ENCODE measurements around the gene CARM1.
"Not testable (repeated sequence)": the region's sequence is repeated elsewhere in the genome, so short reads cannot be mapped to it uniquely, and the experiment has no call there.

The CARM1 gene

DNA sequence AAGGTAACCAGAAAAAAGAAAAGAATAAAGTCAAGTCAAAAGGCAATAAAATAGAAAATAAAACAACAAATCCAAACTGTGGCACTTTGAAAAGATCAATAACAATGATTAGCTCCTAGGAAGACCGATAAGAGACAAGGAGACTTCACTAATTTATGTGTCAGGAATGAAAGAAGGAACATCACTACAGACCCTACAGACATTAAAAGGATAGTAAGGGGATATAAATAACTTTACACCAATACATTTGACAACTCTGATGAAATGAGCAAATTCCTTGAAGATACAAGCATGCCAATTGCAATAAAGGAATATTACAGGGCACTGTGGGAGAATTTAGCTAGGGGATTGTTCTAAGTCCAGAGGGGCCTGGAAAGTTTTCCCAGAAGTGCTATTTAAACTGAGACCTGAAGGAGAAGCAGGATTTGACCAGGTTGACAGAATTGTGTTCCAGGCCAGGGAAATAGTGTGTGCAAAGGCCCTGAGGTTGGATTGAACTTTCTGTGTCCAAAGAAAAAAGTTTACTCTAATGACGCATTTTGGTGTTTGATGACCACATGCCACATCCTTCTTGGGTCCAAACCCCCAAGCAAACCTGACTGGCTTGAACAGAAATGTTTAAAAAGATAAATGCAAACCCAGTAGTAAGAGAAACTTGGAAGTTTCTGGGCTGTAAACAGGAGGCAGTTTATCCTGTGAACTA, 24.7 kb upstream of the CARM1 start:
- no peak for DNase-seq (ENCODE audit: low read depth in 2 of 2)

DNA sequence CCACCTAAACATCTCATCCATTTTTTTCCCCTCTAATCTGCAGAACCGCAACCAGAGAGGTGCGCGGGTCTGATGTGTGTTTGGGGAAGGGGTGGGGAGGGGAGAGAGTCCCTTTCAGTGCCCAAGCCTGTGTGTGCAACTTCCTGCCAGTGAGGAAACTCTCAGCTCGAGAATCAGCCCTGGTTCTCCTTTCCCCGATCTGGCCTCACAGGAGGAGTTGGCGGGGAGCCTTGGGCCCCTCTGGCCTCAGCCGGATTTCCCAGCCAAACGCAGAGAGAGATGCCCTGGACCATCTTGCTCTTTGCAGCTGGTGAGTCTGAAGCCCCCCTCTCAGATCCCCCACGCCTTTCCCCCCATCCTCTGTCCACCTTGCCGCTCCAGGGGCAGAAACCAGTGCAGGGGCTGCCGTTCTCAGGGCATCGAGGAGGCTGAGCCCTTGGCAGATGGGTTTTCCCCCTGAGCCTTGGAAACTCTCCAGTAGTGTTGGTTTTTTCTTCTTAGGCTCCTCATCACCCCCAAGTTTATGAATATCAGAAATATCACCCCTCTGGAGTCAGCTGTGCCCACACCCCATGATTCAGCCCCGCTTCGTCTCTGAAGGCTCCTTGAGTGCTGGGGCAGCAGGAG, 23.0 kb upstream of the CARM1 start, which contains the start of gene C19orf38:
TSS of gene C19orf38 (plus strand) at position 186 of the 627 bp plus-strand sequence. CDS start at position 280, 94 bp downstream.
- no peak for DNase-seq (ENCODE audit: low read depth in 2 of 2)

DNA sequence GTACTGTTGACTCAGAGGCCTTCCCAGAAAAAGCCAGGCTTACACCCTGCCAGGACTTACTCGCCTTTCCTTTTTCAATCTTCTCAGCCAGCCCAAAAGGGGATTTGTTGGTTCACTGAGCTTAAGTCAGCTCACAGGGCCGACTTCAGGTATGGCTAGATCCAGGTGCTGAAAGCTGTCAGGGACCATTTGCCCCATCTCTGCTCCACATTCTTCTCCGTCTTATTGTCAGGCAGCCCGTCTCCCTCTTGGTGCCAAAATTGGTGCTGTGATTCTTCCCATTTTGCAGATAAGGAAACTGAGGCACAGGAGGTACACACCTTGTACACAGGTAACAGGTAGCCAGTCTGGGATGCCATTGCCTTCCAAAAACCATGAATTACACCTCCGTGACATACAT, 20.7 kb upstream of the CARM1 start:
- no peak for DNase-seq (ENCODE audit: low read depth in 2 of 2)

DNA sequence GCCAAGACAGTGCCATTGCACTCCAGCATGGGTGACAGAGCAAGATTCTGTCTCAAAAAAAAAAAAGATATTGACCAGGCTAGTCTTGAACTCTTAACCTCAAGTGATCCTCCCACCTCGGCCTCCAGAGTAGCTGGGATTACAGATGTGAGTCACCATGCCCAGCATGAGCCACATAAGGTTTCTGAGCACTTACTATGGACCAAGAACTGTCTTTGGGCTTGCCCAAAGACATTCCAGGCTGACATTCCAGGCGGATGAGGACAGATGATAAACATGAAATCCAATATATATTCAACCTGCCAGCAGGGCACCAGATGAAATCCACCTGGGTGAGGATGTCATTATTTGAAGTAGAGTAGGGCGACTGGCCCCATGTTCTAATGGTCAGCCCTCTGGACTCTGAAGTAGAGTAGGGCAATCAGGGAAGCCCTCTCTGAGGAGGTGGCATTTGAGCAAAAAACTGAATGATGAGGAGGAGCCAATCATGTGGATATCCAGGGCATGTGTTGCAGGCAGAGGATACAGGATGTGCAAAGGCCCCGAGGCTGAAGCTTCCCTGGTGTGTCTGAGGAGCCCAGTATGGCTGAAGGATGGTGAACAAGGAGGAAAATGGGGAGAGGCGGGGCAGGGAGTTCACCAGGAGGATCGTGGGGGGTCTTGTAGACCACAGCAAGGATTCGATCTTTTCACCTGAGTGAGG, 19.1 kb upstream of the CARM1 start:
- no peak for DNase-seq (ENCODE audit: low read depth in 2 of 2)

DNA sequence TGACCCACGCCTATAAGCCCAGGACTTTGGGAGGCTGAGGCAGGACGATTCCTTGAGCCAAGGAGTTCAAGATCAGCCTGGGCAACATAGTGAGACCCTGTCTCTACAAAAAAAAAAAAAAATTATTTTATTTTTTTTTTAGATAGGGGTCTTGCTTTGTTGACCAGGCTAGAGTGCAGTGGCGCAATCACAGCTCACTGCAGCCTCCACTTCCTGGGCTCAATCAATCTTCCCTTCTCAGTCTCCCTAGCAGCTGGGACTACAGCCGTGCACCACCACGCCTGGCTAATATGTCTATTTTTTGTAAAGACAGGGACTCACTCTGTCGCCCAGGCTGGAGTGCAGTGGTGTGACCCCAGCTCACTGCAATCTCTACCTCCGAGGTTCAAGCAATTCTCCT, 18.4 kb upstream of the CARM1 start:
- no peak for DNase-seq (ENCODE audit: low read depth in 2 of 2)

DNA sequence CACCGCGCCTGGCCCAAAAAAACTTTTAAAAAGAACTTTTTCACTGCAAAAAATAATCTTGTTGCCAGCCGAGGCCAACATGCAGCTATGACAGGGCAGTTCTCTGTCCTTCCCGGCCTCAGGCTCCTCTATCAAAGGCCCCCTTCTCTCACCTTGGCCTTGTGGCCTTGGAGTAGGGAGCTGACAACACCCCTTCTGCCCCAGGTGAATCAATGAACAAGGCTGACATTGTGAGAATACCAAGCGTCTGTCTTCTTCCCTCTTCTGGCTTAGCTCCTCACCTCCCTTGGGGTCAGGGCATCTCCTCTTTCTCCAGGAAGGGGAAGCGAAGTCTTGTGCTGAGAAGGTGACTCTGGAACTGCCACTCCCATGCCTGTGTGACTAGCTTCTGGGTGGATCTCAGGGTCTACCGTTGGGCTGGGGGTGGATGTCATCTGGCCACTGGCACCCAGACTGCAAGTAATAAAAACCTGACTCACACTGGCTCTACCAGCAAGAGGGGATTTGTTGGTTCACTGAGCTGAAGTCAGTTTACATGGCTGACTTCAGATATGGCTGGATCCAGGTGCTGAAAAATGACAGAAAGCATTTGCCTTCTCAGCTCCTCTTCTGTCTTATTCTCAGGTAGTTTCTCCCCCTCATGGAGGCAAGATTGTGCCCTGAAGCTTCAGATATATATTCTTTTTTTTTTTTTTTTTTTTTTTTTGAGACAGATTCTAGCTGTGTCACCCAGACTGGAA, 16.8 kb upstream of the CARM1 start:
- no peak for DNase-seq (ENCODE audit: low read depth in 2 of 2)

DNA sequence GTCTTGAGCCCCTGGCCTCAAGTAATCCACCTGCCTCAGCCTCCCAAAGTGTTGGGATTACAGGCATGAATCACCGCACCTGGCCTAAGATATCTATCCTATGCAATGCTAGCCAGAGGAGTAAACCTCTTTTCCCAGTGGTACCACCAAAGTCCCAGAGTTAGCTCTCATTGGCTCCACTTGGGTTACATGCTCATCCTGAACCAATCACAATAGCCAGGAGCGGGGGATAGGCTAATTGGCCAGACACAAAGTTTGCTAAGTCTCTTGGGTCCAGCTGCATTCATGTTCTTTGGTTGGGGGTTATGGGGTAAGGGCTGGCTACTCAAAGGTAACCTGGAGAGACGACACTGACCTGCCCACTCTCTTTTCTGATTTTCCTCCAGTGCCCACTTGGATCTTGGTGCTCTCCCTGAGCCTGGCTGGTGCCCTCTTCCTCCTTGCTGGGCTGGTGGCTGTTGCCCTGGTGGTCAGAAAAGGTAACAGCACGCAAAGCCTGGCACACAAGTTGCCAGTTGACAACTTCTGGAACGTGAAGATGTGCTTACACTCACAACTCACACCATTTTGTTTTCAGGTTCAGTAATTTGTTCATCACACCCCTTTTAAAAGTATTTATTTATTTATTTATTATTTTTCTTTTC, 15.4 kb upstream of the CARM1 start:
- DNase-seq (ENCODE audit: low read depth in 2 of 2): no peak

DNA sequence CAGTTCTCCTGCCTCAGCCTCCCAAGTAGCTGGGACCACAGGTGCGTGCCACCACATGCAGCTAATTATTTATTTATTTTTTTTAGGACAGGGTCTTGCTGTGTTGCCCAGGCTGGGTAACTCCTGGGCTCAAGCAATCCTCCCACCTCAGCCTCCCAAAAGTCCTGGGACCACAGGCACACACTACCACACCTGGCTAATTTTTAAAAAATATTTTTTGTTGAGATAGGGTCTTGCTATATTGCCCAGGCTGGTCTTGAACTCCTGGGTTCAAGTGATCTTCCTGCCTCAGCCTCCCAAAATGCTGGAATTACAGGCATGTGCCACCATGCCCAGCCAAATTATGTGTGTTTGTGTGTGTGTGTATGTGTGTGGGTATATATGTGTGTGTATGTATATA, 14.5 kb upstream of the CARM1 start:
- not testable (repeated sequence) for DNase-seq (ENCODE audit: low read depth in 2 of 2)

DNA sequence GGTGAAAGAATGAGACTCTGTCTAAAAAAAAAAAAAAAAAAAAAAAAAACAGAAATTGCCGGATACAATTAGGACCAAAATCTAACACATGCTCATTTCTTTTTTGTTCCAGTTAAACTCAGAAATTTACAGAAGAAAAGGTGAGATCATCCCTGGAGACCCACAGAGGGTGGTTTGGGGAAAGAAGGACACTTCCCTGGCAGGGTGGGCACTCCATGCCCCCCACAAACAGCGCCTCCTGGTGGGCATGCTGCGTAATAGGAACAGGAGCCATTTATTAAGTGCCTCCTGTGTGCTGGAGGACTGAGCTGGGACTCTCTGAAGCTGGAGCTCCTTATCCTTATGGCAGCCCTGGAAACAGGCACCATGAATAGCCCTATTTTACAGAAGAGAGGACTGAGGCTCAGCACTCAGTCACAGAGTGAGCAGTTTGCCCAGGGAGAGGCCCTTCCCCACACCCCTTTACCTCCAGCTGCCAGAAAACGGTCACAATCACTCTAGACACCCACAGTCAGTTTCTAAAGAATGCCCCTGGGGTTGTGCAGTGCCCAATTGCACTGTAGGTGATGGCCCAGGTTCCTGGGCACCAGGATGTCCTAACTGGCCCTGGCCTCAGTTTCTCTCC, 13.0 kb upstream of the CARM1 start:
- no peak for DNase-seq (ENCODE audit: low read depth in 2 of 2)

DNA sequence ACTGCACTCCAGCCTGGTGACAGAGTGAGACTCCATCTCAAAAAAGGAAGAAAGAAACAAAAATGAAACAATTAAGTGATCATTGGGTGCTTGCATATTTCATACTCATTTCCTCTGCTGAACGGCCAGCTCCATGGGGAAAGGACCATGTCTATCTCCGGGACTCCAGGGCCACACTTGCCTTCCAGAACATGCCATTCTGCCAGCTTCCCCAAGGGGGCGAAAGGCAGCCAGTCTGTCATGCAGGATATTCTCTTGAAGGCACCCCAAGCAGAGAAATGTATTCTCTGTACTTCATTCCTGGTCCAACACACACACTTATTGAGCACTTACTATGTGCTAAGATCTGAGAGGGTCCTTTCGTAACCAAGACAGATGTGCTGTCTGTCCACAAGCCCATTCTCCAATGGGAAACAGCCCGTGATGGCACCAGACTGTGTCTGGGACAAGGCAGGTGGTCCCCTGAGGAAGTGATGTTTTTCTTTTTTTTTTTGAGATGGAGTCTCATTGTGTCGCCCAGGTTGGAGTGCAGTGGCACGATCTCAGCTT, 10.2 kb upstream of the CARM1 start:
- no peak for DNase-seq (ENCODE audit: low read depth in 2 of 2)

DNA sequence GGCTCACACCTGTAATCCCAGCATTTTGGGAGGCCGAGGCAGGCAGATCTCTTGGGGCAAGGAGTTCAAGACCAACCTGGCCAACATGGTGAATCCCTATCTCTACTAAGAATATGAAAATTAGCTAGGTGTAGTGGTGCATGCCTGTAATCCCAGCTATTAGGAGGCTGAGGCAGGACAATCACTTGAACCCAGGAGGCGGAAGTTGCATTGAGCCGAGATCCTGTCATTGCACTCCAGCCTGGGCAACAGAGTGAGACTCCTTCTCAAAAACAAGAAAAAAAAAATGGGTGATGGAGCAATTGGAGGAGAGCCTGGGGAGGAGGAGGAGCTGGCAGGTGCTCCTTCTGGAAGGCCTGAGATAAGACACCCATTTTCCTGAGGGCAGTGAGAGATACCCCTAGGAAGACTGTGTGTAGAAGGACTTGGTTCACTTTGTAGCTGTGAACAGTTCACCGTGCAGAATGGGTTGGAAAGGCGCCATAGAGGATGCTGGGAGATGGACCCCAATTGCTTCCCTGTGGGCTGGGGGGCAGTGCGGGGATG, 8.7 kb upstream of the CARM1 start:
- DNase-seq (ENCODE audit: low read depth in 2 of 2): no peak

DNA sequence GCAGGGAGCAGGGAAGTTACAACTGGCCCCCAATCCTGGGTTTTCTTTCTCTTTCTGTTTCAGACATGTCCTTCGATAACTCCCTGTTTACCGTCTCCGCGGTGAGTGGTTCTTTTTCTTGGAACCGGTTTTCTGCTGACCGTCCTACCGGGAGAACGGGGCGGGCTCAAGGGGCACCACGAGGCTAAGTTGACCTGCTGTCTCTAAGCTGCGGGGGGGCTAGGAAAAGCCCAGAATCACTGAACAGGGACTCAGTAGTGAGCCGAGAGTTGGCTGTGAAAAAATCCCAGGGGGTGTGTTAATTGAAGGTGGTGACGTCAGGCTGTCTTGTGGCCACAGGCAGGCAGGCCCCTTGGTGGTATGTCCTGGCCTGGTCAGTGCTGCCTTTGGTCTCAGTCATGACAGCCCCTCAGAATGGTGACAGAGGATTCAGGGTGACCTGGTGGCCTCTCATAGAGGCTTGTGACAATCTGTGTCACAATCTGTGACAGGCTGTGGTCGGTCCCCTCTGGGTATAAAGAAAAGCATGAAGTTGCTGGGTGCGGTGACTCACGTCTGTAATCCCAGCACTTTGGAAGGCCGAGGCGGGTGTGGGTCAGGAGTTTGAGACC, 8.1 kb upstream of the CARM1 start:
- DNase-seq (ENCODE audit: low read depth in 2 of 2): no peak

DNA sequence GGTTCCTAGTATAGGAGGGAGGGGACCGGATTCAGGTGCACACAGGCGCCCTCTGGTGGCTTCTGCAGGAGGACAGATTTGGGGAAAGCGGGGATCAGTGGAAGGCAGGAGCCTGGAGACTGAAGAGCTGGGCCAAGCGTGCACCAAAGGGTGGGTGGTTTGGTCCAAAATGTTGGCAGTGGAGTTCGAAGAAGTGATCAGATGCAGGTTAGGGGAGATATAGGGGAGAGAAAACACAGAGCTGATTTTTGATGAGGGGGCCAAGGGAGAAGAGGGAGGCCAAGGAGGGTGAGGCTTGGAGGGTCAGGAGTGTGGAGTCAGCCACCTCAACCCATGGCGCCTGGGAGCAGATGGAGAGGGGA, 6.8 kb upstream of the CARM1 start:
- DNase-seq (ENCODE audit: low read depth in 2 of 2): peak; percentile 60 to 70

DNA sequence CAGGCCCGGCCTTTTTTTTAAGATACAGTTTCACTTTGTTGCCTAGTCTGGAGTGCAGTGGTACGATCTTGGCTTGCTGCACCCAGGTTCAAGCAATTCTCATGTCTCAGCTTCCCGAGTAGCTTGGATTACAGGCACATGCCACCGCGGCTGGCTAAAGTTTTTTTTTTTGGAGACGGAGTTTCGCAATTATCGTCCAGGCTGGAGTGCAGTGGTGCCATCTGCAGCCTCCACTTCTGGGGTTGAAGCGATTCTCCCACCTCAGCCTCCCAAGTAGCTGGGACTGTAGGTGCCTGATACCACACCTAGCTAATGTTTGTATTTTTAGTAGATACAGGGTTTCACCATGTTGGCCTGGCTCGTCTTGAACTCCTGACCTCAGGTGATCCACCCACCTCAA, 4.9 kb upstream of the CARM1 start:
- DNase-seq (ENCODE audit: low read depth in 2 of 2): no peak

DNA sequence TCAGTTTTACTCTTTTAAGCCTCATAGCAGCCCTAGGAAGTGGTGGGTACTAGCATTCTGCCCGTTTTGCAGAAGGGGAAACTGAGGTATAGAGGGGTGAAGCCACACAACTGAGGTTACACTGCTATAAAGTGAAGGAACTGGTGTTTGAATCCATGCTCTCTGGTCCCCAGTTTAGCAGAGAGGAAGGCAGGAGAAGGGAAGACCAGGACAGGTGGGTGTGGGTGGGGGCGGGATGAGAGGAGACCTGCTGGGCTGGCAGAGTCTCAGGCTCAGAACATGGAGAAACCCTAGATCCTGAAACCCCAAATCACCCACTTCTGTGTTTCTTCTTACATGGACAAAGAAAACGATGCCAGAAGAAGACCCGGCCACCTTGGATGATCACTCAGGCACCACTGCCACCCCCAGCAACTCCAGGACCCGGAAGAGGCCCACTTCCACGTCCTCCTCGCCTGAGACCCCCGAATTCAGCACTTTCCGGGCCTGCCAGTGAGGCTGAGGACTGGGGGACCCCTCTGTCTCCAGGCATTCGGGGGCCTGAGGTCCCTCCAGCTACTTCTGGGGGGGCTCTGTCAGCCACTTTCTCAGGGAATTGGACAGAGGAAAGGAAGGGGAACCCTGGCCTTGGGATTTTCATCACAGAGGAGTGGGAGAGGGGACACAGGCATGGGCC, 2.3 kb upstream of the CARM1 start:
- no peak for DNase-seq (ENCODE audit: low read depth in 2 of 2)

DNA sequence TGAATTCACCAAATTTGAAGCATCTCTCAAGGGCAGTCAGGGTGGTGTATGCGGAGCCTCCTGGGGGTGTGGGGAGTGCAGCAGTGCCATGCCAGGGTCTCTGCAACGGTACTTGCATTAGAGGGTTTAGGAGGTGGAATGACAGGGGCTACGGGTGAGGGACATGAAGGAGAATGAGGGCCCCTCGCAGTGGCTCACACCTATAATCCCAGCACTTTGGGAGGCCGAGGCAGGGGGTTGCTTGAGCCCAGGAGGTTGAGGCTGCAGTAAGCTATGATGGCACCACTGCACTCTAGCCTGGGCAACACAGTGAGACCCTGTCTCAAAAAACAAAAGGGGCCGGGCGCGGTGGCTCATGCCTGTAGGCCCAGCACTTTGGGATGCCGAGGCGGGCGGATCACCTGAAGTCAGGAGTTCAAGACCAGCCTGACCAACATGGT, 1.5 kb upstream of the CARM1 start:
- DNase-seq (ENCODE audit: low read depth in 2 of 2): not testable (repeated sequence)

DNA sequence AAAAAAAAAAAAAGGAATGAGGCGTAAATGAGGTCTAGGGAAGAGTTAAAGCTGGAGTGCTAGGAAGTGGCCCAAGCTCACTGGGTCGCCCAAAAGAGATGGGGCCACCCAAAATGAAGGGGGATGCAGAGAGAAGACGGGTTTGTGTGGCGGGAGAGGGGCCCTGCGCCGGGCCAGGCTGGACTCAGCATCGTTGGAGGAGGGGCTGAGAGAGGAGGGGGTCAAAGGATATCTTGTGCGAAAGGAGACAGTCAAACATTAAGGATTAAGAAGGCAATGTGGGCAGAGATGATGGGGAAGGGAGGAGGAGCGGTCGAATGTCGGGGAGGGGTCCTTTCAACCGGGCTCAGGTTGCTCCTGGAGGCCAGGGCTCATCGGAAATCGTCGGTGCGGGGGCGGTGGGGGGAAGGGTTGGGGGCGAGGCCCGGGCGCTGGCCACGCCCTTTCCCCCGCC, 825 bp upstream of the CARM1 start:
- no peak for DNase-seq (ENCODE audit: low read depth in 2 of 2)

DNA sequence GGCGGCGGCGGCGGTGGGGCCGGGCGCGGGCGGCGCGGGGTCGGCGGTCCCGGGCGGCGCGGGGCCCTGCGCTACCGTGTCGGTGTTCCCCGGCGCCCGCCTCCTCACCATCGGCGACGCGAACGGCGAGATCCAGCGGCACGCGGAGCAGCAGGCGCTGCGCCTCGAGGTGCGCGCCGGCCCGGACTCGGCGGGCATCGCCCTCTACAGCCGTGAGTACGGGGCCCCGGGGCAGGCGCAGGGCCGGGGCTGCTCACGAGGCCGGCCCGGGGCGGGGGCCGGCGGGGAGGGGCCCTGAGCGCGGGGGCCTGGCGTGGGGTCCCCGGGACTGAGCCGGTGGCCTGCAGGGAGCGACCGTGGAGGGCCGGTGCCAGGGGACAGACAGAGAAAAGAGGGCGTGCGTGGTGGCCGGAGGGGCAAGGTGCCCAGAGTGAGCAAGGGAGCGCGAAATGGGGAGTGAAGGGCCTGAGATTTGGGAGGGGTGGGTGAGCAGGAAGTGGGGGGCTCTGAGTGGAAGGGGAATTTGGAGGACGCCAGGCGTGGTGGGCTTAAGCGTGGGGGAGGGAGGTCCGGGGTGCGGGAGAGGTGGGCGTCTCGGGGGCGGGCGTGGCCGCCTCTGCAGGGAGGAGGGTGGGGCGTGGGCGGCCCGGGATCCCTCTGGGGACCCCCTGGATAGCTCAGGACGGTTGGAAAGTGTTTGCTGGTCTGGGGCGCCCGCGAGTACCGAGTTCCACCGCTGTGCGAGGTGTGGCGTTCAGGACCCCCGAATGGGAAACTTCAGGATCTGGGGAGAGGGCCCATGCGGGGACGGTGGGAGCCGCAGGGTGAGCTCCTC, 575 bp downstream of the CARM1 start:
- DNase-seq (ENCODE audit: low read depth in 2 of 2): peak in 1 of 2 donors; percentile 10

Data from stimulated activated CD4-positive, alpha-beta T cell treated with anti-CD3 and anti-CD28 coated beads, Interleukin-1b, Interleukin-23, amount 100 ng/mL, for 1 hour (primary cell).